ENCODE data around the gene WWOX.

Gene WWOX

GRCh38 chr16:78697426-78697825 is 598.0 kb downstream of the WWOX start:
- no peak for DNase-seq (ENCODE audit: low read depth)
- no peak for TF ChIP-seq CTCF (IDR thresholded peaks at IDR 0.05; ENCODE audit: control insufficient read depth, insufficient read depth, low read depth, low read length, missing control alignments)
- H3K4me3 ChIP-seq (ENCODE audit: control insufficient read depth, low read depth, low read length) = no peak overlapping the region

GRCh38 chr16:78703936-78704335 is 604.5 kb downstream of the WWOX start:
- H3K4me3 ChIP-seq (ENCODE audit: control insufficient read depth, low read depth, low read length) = no peak overlapping the region
- no peak for DNase-seq (ENCODE audit: low read depth)
- TF ChIP-seq CTCF (IDR thresholded peaks at IDR 0.05; ENCODE audit: control insufficient read depth, insufficient read depth, low read depth, low read length, missing control alignments) = no peak

- DNase-seq (ENCODE audit: low read depth) = no peak
- TF ChIP-seq CTCF (IDR thresholded peaks at IDR 0.05; ENCODE audit: control insufficient read depth, insufficient read depth, low read depth, low read length, missing control alignments) = no peak
- H3K4me3 ChIP-seq (ENCODE audit: control insufficient read depth, low read depth, low read length) = no peak overlapping the region
Observed at GRCh38 chr16:78704416-78704815, 605.0 kb downstream of the WWOX start.

- H3K4me3 ChIP-seq (ENCODE audit: control insufficient read depth, low read depth, low read length) = no peak overlapping the region
- no peak for DNase-seq (ENCODE audit: low read depth)
- TF ChIP-seq CTCF (IDR thresholded peaks at IDR 0.05; ENCODE audit: control insufficient read depth, insufficient read depth, low read depth, low read length, missing control alignments) = no peak
Observed at GRCh38 chr16:78705694-78706093, 606.2 kb downstream of the WWOX start.

- no peak overlapping the region for H3K4me3 ChIP-seq (ENCODE audit: control insufficient read depth, low read depth, low read length)
- no peak for DNase-seq (ENCODE audit: low read depth)
- TF ChIP-seq CTCF (IDR thresholded peaks at IDR 0.05; ENCODE audit: control insufficient read depth, insufficient read depth, low read depth, low read length, missing control alignments) = no peak
Observed at GRCh38 chr16:78706637-78707036, 607.2 kb downstream of the WWOX start.

- no peak for DNase-seq (ENCODE audit: low read depth)
- TF ChIP-seq CTCF (IDR thresholded peaks at IDR 0.05; ENCODE audit: control insufficient read depth, insufficient read depth, low read depth, low read length, missing control alignments) = no peak
- H3K4me3 ChIP-seq (ENCODE audit: control insufficient read depth, low read depth, low read length) = no peak overlapping the region
Observed at GRCh38 chr16:78709137-78709884, 609.9 kb downstream of the WWOX start.
